SHP77 treated with DMSO at 0.1 percent for 48 hours (cell line): ENCODE results near the gene TMEM14B.
"Not testable (repeated sequence)": the region's sequence is repeated elsewhere in the genome, so short reads cannot be mapped to it uniquely, and the experiment has no call there.

ENCODE experiments used
- DNase-seq: peaks from one replicate; lab custom pipeline; 2025; lab: John Stamatoyannopoulos, UW

TMEM14B gene

DNA sequence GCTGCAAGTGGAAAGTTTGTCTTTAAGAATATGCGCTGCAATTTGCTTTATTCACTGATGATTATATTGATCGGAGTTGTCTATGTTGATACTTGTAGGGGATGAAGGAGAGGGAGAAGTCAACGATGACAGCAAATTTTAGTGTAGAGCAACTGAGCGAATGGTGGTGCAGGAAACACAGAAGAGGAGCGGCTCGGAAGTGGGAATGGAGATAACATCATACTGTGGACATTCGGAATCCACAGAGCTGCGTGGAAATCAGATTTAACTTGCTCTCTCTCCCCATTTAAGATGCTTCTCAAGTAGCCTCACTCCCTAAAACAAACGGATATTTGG, 722 bp upstream of the TMEM14B start:
- no peak for DNase-seq

DNA sequence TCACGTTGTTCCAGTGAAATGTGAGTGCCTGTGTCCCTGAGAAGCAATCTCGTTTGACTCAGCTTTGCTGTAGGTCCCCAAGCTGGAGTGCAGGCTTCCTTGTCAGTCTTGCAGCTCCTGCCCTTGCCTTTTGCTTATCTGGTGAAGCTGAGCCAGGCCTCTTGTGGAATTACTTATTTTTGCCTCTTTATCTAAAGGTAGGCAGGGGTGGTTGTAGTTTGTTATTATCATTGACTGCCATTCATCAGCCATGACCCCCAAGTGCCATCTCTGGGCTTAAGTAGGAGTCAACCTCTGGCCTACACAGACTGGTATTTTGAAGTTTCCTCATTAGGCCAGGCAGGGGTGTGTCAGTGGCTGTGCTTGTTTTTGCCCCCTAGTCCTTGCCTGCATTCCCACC, 2.1 kb downstream of the TMEM14B start:
- DNase-seq = no peak

- DNase-seq = not testable (repeated sequence)
Measured at GRCh38 chr6:10750568-10750967, 3.0 kb downstream of the TMEM14B start.

DNA sequence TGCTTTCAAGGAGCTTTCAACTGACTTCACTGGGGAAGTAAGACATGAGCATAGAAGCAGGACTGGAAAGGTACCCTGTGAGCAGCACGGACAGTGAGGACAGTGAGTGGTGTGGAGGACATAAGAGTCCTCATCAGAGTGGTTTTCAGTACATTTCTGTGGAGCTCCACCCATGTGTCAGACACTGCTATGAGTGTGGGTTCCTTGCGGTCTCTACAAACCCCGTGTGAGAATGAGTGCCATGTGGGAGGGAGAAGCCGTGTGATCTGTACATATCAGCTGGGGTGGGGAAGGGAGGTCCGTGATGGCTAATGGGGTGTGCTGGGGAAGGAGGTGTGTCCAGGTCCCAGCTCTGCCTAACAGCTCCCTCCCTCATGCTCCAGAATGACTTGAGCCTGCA, 4.2 kb downstream of the TMEM14B start:
- not testable (repeated sequence) for DNase-seq

- DNase-seq = no peak
Measured at GRCh38 chr6:10756085-10756484, 8.5 kb downstream of the TMEM14B start.

GRCh38 chr6:10759312-10759839, 11.8 kb downstream of the TMEM14B start:
- peak; percentile 3 for DNase-seq

DNA sequence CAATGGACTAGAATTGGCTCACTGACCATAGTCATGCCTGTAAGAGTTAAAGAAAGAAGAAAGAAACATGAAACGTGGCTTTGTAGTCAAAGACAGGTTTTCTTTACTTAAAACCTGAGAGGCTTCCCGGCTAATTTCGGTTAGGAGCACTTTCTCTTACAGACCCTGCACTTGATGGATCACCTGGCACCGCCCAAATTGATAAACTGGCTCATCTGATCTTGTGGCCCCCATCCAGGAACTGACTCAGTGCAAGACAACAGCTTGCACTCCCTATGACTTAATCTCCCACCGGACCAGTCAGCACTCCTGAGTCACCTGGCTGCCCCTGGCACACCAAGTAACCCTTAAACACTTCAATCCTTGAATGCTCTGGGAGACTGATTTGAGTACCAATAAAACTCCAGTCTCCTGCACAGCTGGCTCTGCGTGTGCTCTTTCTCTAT, 12.3 kb downstream of the TMEM14B start:
- DNase-seq = no peak

- no peak for DNase-seq
Measured at GRCh38 chr6:10763006-10763405, 15.4 kb downstream of the TMEM14B start.

GRCh38 chr6:10769419-10769818, 21.8 kb downstream of the TMEM14B start:
- no peak for DNase-seq

DNA sequence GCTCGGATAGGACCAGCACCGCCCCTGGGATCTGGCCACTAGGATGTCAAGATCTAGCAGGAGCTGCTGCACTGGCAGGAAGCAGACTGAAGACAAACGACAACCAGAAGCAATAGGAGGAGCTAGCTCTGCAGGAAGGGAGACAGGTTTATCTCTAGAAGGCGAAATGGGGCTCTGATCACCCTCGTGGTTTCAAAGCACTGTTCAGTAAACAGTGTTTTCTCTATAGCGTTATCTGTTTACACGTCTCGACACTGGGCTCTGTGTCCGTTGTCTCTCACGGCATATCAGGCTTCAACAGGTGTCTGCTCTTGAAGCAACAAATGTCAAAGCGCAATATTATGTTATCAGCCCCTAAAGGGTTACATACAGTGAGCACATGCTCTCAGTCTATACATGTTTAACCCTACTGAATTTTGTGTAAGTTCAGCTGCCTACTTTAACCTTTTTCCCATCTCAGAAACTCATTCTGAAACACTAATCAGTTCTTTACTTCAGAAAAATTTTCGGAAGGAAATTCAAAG, 23.8 kb downstream of the TMEM14B start:
- DNase-seq = no peak

DNA sequence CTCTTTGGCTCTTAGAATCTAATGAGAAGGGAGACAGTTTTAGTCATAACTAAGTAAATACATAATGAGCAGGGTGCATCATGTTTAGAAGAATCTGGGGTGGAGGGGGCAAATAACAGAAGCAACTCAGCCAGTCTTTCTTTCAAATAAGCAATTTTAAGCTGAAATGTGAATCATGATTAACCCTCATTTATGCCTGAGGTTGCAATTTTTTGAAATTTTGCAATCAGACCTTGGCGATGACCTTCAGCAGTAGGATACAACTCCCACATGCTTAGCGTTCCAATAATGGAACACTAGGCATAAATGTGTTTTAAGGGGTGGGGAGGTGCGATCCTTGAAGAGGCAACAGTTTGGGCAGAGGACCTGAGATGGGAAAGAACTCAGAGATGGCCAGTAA, 30.6 kb downstream of the TMEM14B start:
- no peak for DNase-seq

GRCh38 chr6:10779076-10779475, 31.5 kb downstream of the TMEM14B start:
- no peak for DNase-seq

DNA sequence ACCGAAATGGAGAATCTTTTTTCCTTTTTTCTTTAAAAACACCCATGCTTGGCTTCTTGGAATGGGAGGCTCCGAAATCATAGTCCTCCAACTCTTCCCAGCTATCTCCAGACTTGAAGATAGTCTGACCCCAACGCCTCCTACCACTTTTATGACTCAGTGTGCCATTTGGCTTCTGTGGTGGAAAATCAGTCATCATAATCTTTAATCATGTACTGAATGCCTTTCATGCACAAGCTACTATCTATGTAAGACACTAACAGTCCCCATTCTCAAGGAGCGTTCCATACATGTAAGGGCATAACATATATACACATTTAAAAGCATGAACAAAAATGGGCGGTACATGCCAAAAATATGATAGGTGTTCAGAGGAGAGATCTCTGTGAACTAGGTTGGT, 44.1 kb downstream of the TMEM14B start:
- DNase-seq = no peak

- no peak for DNase-seq
Measured at GRCh38 chr6:10792101-10792500, 44.5 kb downstream of the TMEM14B start.

GRCh38 chr6:10793035-10793434, 45.4 kb downstream of the TMEM14B start:
- DNase-seq = no peak

DNA sequence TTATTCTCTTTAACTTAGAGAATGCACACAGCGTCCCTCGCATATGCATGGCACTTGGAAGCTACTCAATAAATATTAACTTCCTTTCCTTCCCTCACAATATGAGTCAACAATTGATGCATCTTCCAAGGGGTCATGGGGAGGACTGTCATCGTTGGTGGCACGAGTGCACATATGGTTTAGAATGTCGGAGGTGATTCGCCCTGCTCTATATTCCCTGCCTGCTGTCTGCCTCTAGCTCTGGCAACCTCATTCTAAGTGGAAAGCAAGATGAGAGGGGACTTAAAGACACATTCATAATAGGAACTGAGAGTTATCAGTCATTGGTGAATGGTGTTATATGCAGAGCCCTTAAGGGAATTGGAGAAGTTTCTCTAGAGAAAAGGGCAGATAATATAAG, 46.1 kb downstream of the TMEM14B start:
- no peak for DNase-seq

- no peak for DNase-seq
Measured at GRCh38 chr6:10794239-10794638, 46.6 kb downstream of the TMEM14B start.

DNA sequence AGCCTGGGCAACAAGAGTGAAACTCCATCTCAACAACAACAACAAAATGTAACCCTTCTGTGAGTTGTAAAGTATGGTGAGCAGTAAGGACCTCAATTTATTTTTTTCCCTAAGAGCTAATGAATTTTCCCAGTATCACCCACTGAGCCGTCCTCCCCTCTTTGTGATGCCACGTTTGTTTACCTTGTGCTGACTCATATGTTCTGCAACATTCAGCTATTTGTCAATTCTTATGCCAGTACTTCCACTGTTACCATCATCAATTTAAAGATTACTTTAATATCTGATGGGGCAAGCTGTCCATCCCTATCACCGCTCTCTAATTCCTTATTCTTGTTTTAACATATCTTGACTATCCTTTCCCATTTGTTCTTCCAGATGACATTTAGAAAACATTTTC, 53.2 kb downstream of the TMEM14B start:
- no peak for DNase-seq

- DNase-seq = peak; percentile 8
Measured at GRCh38 chr6:10801224-10801848, 53.7 kb downstream of the TMEM14B start.
